Measurements from ENCODE around the gene RAB5B. TPM values are rescaled to one million over a fixed set of nuclear protein-coding genes. Genes with fewer than 3 reads are reported as not detected.
"Not testable (repeated sequence)": the region's sequence is repeated elsewhere in the genome, so short reads cannot be mapped to it uniquely, and the experiment has no call there.

RAB5B gene
- total and polyA plus RNA-seq, 9 donors = 60.4 to 217 (median 117) TPM

DNA sequence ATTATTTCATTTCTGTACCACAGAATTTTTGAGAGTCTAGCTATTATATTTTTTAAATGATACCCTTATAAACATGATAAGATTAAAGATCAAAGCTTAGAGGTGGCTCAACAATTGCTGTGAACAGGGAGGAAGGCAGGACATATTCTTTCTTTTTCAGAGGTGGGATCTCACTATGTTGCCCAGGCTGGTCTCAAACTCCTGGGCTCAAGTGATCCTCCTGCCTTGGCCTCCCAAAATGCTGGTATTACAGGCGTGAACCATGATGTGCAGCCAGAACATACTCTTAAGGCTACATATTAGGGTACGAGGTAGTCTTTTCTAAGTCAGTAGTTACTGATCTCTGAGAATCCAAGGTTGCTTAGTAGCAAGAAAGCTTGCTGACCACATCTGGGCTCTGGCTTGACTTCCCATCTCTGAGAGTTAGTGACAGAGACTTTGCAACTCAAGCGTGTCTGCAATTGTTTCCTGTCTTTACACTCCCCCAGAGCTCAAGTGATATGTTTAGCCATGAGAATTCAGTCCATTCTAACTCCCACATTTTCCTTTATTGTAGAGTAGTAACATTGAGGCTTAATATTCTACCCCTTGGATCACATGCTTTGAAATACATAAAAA, 8.6 kb downstream of the RAB5B start:
- no peaks in the 10 kb centered on the region for H3K27me3 ChIP-seq
- H3K36me3 ChIP-seq = no peaks in the 10 kb centered on the region
- H3K4me1 ChIP-seq (ENCODE audit: insufficient read depth) = no peaks in the 10 kb centered on the region
- TF ChIP-seq, protein P1, sequence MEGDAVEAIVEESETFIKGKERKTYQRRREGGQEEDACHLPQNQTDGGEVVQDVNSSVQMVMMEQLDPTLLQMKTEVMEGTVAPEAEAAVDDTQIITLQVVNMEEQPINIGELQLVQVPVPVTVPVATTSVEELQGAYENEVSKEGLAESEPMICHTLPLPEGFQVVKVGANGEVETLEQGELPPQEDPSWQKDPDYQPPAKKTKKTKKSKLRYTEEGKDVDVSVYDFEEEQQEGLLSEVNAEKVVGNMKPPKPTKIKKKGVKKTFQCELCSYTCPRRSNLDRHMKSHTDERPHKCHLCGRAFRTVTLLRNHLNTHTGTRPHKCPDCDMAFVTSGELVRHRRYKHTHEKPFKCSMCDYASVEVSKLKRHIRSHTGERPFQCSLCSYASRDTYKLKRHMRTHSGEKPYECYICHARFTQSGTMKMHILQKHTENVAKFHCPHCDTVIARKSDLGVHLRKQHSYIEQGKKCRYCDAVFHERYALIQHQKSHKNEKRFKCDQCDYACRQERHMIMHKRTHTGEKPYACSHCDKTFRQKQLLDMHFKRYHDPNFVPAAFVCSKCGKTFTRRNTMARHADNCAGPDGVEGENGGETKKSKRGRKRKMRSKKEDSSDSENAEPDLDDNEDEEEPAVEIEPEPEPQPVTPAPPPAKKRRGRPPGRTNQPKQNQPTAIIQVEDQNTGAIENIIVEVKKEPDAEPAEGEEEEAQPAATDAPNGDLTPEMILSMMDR (IDR thresholded peaks at IDR 0.05) = no peak
- no peak for TF ChIP-seq EP300 (IDR thresholded peaks at IDR 0.05)
- no peak for TF ChIP-seq POLR2A (IDR thresholded peaks at IDR 0.05)
- DNase-seq = no peak
- WGBS, 3 donors = 33 to 48% (median 47%) methylated on average over 3 of the region's 3 CpGs
- no peak overlapping the region for H3K4me3 ChIP-seq
- no peak overlapping the region for H3K27ac ChIP-seq
- intact Hi-C loops (cut with DNase I) = no loop called here
- H3K9me3 ChIP-seq = no peaks in the 10 kb centered on the region

- Histone ChIP-seq H3K36me3 (no peaks in the 10 kb centered on the region), H3K4me1 (ENCODE audit: insufficient read depth) (no peaks in the 10 kb centered on the region), H3K4me3 (no peak overlapping the region), H3K27ac (no peak overlapping the region), H3K9me3 (no peaks in the 10 kb centered on the region), H3K27me3 (no peaks in the 10 kb centered on the region)
- DNase-seq = no peak
- TF ChIP-seq EP300 (IDR thresholded peaks at IDR 0.05) = no peak
- TF ChIP-seq, protein P1 (IDR thresholded peaks at IDR 0.05) = no peak
- no peak for TF ChIP-seq POLR2A (IDR thresholded peaks at IDR 0.05)
- intact Hi-C loops (cut with DNase I) = no loop called here
- WGBS, 3 donors = 63 to 66% (median 66%) methylated on average over 4 of the region's 4 CpGs
These were observed 9.5 kb downstream of the RAB5B start for GRCh38 chr12:55983232-55983842.

DNA sequence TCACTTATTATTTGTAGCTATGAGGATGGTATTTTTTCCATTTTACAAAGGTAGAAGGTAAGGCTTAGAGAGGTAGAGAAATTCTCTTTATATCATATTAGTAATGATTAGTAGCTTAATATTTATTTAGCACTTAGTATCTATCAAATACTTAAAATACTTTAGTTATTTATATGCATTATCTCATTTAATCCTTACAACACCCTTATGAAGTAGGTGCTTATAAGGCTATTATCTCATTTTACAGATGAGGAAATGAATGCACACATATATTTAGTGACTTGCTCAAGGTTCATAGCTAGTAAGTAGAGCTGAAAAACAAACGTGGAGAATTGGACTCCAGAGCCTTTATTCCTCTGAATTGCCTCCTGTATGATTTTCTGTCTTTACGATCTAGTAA, 11.0 kb downstream of the RAB5B start:
- DNase-seq = no peak
- Histone ChIP-seq H3K4me3 (no peak overlapping the region), H3K4me1 (ENCODE audit: insufficient read depth) (no peaks in the 10 kb centered on the region), H3K27me3 (no peaks in the 10 kb centered on the region), H3K36me3 (no peaks in the 10 kb centered on the region), H3K27ac (no peak overlapping the region), H3K9me3 (no peaks in the 10 kb centered on the region)
- WGBS, 3 donors = 73 to 75% (median 74%) methylated on average over 2 of the region's 2 CpGs
- intact Hi-C loops (cut with DNase I) = no loop called here
- TF ChIP-seq, protein P1 (IDR thresholded peaks at IDR 0.05) = no peak
- TF ChIP-seq EP300 (IDR thresholded peaks at IDR 0.05) (no peak), POLR2A (IDR thresholded peaks at IDR 0.05) (no peak)

- Histone ChIP-seq H3K4me3 (no peak overlapping the region), H3K4me1 (ENCODE audit: insufficient read depth) (no peaks in the 10 kb centered on the region), H3K27me3 (no peaks in the 10 kb centered on the region), H3K9me3 (no peaks in the 10 kb centered on the region), H3K27ac (no peak overlapping the region), H3K36me3 (no peaks in the 10 kb centered on the region)
- 90 to 94% (median 93%) methylated on average over 4 of the region's 4 CpGs for WGBS, 3 donors
- no peak for DNase-seq
- no peak for TF ChIP-seq POLR2A (IDR thresholded peaks at IDR 0.05)
- no peak for TF ChIP-seq EP300 (IDR thresholded peaks at IDR 0.05)
- TF ChIP-seq, protein P1 (IDR thresholded peaks at IDR 0.05) = no peak
- intact Hi-C loops (cut with DNase I) = no loop called here
These were observed 11.5 kb downstream of the RAB5B start for GRCh38 chr12:55985341-55985740.

DNA sequence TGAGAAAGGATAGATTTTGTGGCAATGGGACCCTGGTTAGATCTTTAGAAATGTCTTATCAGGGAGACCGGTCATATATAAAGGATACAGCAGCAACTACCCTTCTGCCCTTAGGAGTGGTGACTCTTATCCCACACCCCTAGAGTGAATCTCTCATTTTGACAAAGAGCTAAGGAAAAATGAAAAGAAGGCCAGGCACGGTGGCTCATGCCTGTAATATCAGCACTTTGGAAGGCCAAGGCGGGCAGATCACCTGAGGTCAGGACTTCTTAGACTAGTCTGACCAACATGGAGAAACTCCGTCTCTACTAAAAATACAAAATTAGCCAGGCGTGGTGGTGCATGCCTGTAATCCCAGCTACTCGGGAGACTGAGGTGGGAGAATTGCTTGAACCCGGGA, 12.1 kb downstream of the RAB5B start:
- H3K4me3 ChIP-seq; DNase-seq; intact Hi-C loops (cut with DNase I); H3K4me1 ChIP-seq (ENCODE audit: insufficient read depth); H3K27ac ChIP-seq; H3K27me3 ChIP-seq; H3K9me3 ChIP-seq; H3K36me3 ChIP-seq: not testable (repeated sequence)
- 91 to 95% (median 94%) methylated on average over 7 of the region's 7 CpGs for WGBS, 3 donors

All from ovary (tissue), 9 donors.